ENCODE measurements around the gene GRIP1.

DNA sequence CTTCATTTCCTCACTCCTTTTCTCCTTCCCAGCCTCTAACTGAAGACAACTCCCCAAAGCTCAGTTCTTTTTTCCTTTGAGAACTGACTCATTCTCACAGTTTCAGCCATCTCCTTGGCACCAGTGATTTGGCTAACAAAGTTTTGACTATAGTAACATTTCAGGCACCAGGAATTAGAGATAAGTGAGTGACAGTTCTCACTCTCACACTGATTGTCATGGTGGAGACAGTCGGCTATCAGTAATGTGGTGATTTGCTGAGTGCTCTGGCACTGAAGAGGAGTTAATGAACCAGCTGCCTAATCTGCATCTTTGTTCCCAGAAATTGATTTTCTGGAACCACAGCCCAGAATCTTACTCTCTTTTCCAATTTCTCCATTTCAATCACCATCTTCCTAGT is 347.1 kb downstream of the GRIP1 start:
- TF ChIP-seq CTCF (IDR thresholded peaks at IDR 0.05; ENCODE audit: low read length) (no peak), EZH2 (optimal IDR thresholded peaks at IDR 0.05; ENCODE audit: low read depth, low read length) (no peak), EZH2phosphoT487 (IDR thresholded peaks at IDR 0.05; ENCODE audit: low read length) (no peak)
